IMR-90 (cell line): ENCODE data around the gene COLEC11. TPM values are rescaled to one million over a fixed set of nuclear protein-coding genes. Genes with fewer than 3 reads are reported as not detected.
A peak's percentile ranks its signal among the peaks of the same experiment; 100 is the strongest.

ENCODE experiments used
- ATAC-seq: fragments of 200-7000 bp; cut with Tn5 transposase; 2 replicates; pipeline ENCODE4 v1.9.1; 2020; ENCODE audit warnings: low read depth, mild to moderate bottlenecking, moderate library complexity
- BruUV-seq: library from RNA; stranded (reverse); fragments of 400-500 nt; replicated peaks from 2 replicates; lab custom pipeline; 2021; lab: Mats Ljungman, UMichigan
- CTCF ChIA-PET: fragments of 300-600 bp; formaldehyde crosslinking; extraction: SDS; loops from one replicate; lab custom pipeline; 2021; ENCODE audit warnings: antibody characterized with exemption; lab: Yijun Ruan, JAX
- POLR2A ChIA-PET: fragments of 300-600 bp; sonication (Branson Sonifier 250); formaldehyde crosslinking; loops from one replicate; lab custom pipeline; 2022; ENCODE audit warnings: antibody characterized with exemption; ENCODE audit not compliant: unreplicated experiment; lab: Charles Lee
- DNase-seq: peaks from one replicate; pipeline ENCODE4 v3.0.0; 2013
- H2AFZ ChIP-seq: replicated peaks from 2 replicates; pipeline ENCODE3; 2013; ENCODE audit warnings: low read length, mild to moderate bottlenecking; ENCODE audit not compliant: poor library complexity
- H2AK5ac ChIP-seq: 2 replicates; pipeline ENCODE4 v1.6.1; 2013; ENCODE audit warnings: low read depth, low read length, inconsistent platforms
- H2AK9ac ChIP-seq: replicated peaks from 2 replicates; pipeline ENCODE3; 2013; ENCODE audit warnings: mild to moderate bottlenecking, low read depth, low read length, moderate library complexity; ENCODE audit not compliant: poor library complexity
- H2BK120ac ChIP-seq: 2 replicates; pipeline ENCODE4 v1.6.1; 2013; ENCODE audit warnings: low read depth, low read length, inconsistent platforms
- H2BK15ac ChIP-seq: 3 replicates; pipeline ENCODE4 v1.6.1; 2013; ENCODE audit warnings: low read depth, low read length, inconsistent platforms
- H2BK20ac ChIP-seq: 2 replicates; pipeline ENCODE4 v1.6.1; 2013; ENCODE audit warnings: low read depth, mild to moderate bottlenecking, inconsistent platforms, low read length, moderate library complexity
- H2BK5ac ChIP-seq: 2 replicates; pipeline ENCODE4 v1.6.1; 2013; ENCODE audit warnings: mild to moderate bottlenecking, low read depth, low read length, inconsistent platforms; ENCODE audit not compliant: poor library complexity, severe bottlenecking
- H3K14ac ChIP-seq: replicated peaks from 2 replicates; pipeline ENCODE4 v1.6.1; 2013; ENCODE audit warnings: low read depth, low read length, inconsistent platforms
- H3K18ac ChIP-seq: 2 replicates; pipeline ENCODE4 v1.6.1; 2013; ENCODE audit warnings: low read depth, low read length, control low read depth
- H3K23ac ChIP-seq: 2 replicates; pipeline ENCODE4 v1.6.1; 2013; ENCODE audit warnings: low read depth, low read length, inconsistent platforms
- H3K27ac ChIP-seq: 2 replicates; pipeline ENCODE4 v1.5.1; 2013; ENCODE audit warnings: mild to moderate bottlenecking, control low read depth, low read length; ENCODE audit not compliant: insufficient read depth
- H3K27me3 ChIP-seq: 2 replicates; pipeline ENCODE4 v1.6.1; 2013; ENCODE audit warnings: low read length; ENCODE audit not compliant: control insufficient read depth, insufficient read depth
- H3K36me3 ChIP-seq: 2 replicates; pipeline ENCODE4 v1.6.1; 2013; ENCODE audit warnings: low read length, mixed read lengths; ENCODE audit not compliant: control insufficient read depth, insufficient read depth
- H3K4ac ChIP-seq: 2 replicates; pipeline ENCODE4 v1.6.1; 2013; ENCODE audit warnings: low read depth, low read length, inconsistent platforms
- H3K4me1 ChIP-seq: 2 replicates; pipeline ENCODE4 v1.6.1; 2013; ENCODE audit warnings: low read length, mixed read lengths; ENCODE audit not compliant: control insufficient read depth, insufficient read depth
- H3K4me2 ChIP-seq: 2 replicates; pipeline ENCODE4 v1.6.1; 2013; ENCODE audit warnings: low read depth, mild to moderate bottlenecking, control low read depth, low read length, moderate library complexity
- H3K4me3 ChIP-seq: 2 replicates; pipeline ENCODE4 v1.5.1; 2013; ENCODE audit warnings: low read depth, mild to moderate bottlenecking, control low read depth, low read length, moderate library complexity; ENCODE audit not compliant: insufficient read depth
- H3K56ac ChIP-seq: 2 replicates; pipeline ENCODE4 v1.6.1; 2013; ENCODE audit warnings: low read length, inconsistent platforms; ENCODE audit not compliant: insufficient read depth; ENCODE audit errors: extremely low read depth
- H3K79me1 ChIP-seq, 2 experiments: 2 replicates each; pipeline ENCODE4 v1.6.1; 2013; ENCODE audit warnings: low read length in 2 of 2, inconsistent platforms in 1 of 2, low read depth in 1 of 2
- H3K9ac ChIP-seq: 2 replicates; pipeline ENCODE4 v1.6.1; 2013; ENCODE audit warnings: low read depth, low read length, control low read depth
- H3K9me1 ChIP-seq: 2 replicates; pipeline ENCODE4 v1.6.1; 2013; ENCODE audit warnings: low read length, inconsistent platforms; ENCODE audit not compliant: insufficient read depth
- H3K9me3 ChIP-seq: 2 replicates; pipeline ENCODE4 v1.6.1; 2013; ENCODE audit warnings: low read length; ENCODE audit not compliant: control insufficient read depth, insufficient read depth
- H4K20me1 ChIP-seq: 2 replicates; pipeline ENCODE4 v1.6.1; 2013; ENCODE audit warnings: low read length, inconsistent platforms; ENCODE audit not compliant: insufficient read depth
- H4K5ac ChIP-seq: 2 replicates; pipeline ENCODE4 v1.6.1; 2013; ENCODE audit warnings: mild to moderate bottlenecking, low read depth, low read length, control low read depth
- H4K8ac ChIP-seq, 2 experiments: 2 replicates each; pipeline ENCODE4 v1.6.1; 2013; ENCODE audit warnings: low read depth in 2 of 2, low read length in 2 of 2, control low read depth in 1 of 2, inconsistent platforms in 1 of 2
- H4K91ac ChIP-seq: 2 replicates; pipeline ENCODE4 v1.6.1; 2013; ENCODE audit warnings: low read depth, low read length, inconsistent platforms; ENCODE audit not compliant: insufficient read depth
- BHLHE40 ChIP-seq: fragments of 150-350 bp; IDR thresholded peaks from 2 replicates; pipeline ENCODE4 v1.6.1; 2016; ENCODE audit warnings: mild to moderate bottlenecking, low read depth, low read length
- CHD1 ChIP-seq: IDR thresholded peaks from 2 replicates; pipeline ENCODE4 v1.6.1; 2012; ENCODE audit warnings: low read depth, low read length, improper control_type of control experiment
- CTCF ChIP-seq: conservative IDR thresholded peaks from 2 replicates; pipeline ENCODE4 v1.5.1; 2012; ENCODE audit warnings: mild to moderate bottlenecking, low read depth, low read length, improper control_type of control experiment
- FOS ChIP-seq: fragments of 150-350 bp; IDR thresholded peaks from 2 replicates; pipeline ENCODE4 v1.6.1; 2016; ENCODE audit warnings: low read depth, low read length
- MXI1 ChIP-seq: IDR thresholded peaks from 2 replicates; pipeline ENCODE4 v1.6.1; 2012; ENCODE audit warnings: low read depth, mild to moderate bottlenecking, low read length, moderate library complexity, borderline replicate concordance
- POLR2A ChIP-seq: IDR thresholded peaks from 2 replicates; pipeline ENCODE4 v1.6.1; 2012; ENCODE audit warnings: mild to moderate bottlenecking, low read depth, low read length
- RCOR1 ChIP-seq: IDR thresholded peaks from 2 replicates; pipeline ENCODE4 v1.6.1; 2012; ENCODE audit warnings: mild to moderate bottlenecking, low read length, improper control_type of control experiment; ENCODE audit not compliant: insufficient replicate concordance
- RFX5 ChIP-seq: IDR thresholded peaks from 2 replicates; pipeline ENCODE4 v1.8.0; 2012; ENCODE audit warnings: low read depth, mild to moderate bottlenecking, low read length, moderate library complexity
- WGBS, 2 experiments: methylation state at CpG; one replicate each; pipeline versions ENCODE4 v1.1.5 to v1.1.7; 2013; ENCODE audit warnings: missing lambda C conversion rate in 2 of 2; ENCODE audit not compliant: insufficient read length in 1 of 2; ENCODE audit errors: extremely low coverage in 2 of 2; 5-methylcytosine and 5-hydroxymethylcytosine counted together
- dilution Hi-C: fragments of 300-500 bp; cut with HindIII; formaldehyde crosslinking; loops from one replicate; pipeline ENCODE4 v1.14.3; 2018; ENCODE audit warnings: low sequenced_read_pairs; ENCODE audit not compliant: unreplicated experiment
- in situ Hi-C: fragments of 300-500 bp; cut with MboI; formaldehyde crosslinking; loops from 3 replicates; pipeline ENCODE4 v1.14.3; 2019; ENCODE audit warnings: low sequenced_read_pairs, inconsistent platforms, mixed read lengths
- intact Hi-C: fragments of 100-400 bp; cut with micrococcal nuclease; formaldehyde crosslinking; loops from 2 replicates; pipeline ENCODE4 v1.10.0; 2022
- polyA plus RNA-seq, 3 experiments: library from polyadenylated mRNA; depleted of rRNA; stranded (reverse); fragments of >200 nt; gene quantifications; 2 replicates each; pipeline ENCODE4 v1.2.3, GENCODE V29; 2012; ENCODE audit warnings: low replicate concordance in 1 of 3
- total RNA-seq: library from RNA; depleted of rRNA; stranded (reverse); fragments of >200 nt; gene quantifications from 2 replicates; pipeline ENCODE4 v1.2.3, GENCODE V29; 2012
- TF ChIP-seq, protein P1 (sequence below): fragments of 150-350 bp; IDR thresholded peaks from 2 replicates; pipeline ENCODE4 v1.6.1; 2017; ENCODE audit warnings: mild to moderate bottlenecking, antibody characterized with exemption, low read length, low read depth
- TF ChIP-seq, protein P2 (sequence below): fragments of 150-350 bp; IDR thresholded peaks from 2 replicates; pipeline ENCODE4 v1.6.1; 2016; ENCODE audit warnings: low read depth, mild to moderate bottlenecking, low read length, moderate library complexity, borderline replicate concordance

COLEC11 gene
- total and polyA plus RNA-seq, 2 of the 4 experiments (the other 2 are of a cell fraction), result under 0.01 to 0.24 TPM

GRCh38 chr2:3659447-3660432 is 64.8 kb downstream of the COLEC11 start:
- Histone ChIP-seq H3K9me3 (no peaks in the 10 kb centered on the region), H2AK5ac (no peak overlapping the region), H3K4me1 (peaks cover 10% of the 10 kb centered on the region; the same call in 1 of the 2 replicates), H3K27me3 (no peaks in the 10 kb centered on the region), H3K4me3 (no peak overlapping the region), H3K56ac (no peak overlapping the region), H3K4ac (no peak overlapping the region; the same call in 1 of the 2 replicates), H4K8ac (peak overlapping the region in 1 of 2 experiments; percentile 28; a peak in 1 of 4 replicates), H2BK15ac (no peak overlapping the region), H2BK5ac (no peak overlapping the region), H2AK9ac (peak overlapping the region; percentile 34), H3K4me2 (no peak overlapping the region), H3K27ac (peak overlapping the region; percentile 51; the same call in 1 of the 2 replicates), H2AFZ (peak overlapping the region; percentile 77), H3K36me3 (no peaks in the 10 kb centered on the region), H2BK120ac (peak overlapping the region; percentile 6; the same call in 1 of the 2 replicates), H3K9me1 (no peaks in the 10 kb centered on the region), H3K9ac (no peak overlapping the region; the same call in 1 of the 2 replicates), H4K91ac (no peak overlapping the region), H3K18ac (peak overlapping the region; percentile 27; the same call in 1 of the 2 replicates), H4K20me1 (no peaks in the 10 kb centered on the region), H2BK20ac (no peak overlapping the region), H3K23ac (no peak overlapping the region), H3K14ac (no peak overlapping the region), H4K5ac (peak overlapping the region; percentile 30; the same call in 1 of the 2 replicates), H3K79me1 (no peaks in the 10 kb centered on the region)
- intact Hi-C loops (no loop called here), in situ Hi-C loops (loop anchor here (25.0 kb wide), 1 partner anchor 1797 kb away; no protein-coding TSS in a partner anchor), dilution Hi-C loops (no loop called here)
- TF ChIP-seq FOS (no peak), MXI1 (no peak), CTCF (no peak), RFX5 (no peak), CHD1 (no peak), POLR2A (no peak), RCOR1 (no peak), BHLHE40 (no peak)
- TF ChIP-seq, protein P1, sequence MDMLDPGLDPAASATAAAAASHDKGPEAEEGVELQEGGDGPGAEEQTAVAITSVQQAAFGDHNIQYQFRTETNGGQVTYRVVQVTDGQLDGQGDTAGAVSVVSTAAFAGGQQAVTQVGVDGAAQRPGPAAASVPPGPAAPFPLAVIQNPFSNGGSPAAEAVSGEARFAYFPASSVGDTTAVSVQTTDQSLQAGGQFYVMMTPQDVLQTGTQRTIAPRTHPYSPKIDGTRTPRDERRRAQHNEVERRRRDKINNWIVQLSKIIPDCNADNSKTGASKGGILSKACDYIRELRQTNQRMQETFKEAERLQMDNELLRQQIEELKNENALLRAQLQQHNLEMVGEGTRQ, result no peak
- TF ChIP-seq, protein P2, sequence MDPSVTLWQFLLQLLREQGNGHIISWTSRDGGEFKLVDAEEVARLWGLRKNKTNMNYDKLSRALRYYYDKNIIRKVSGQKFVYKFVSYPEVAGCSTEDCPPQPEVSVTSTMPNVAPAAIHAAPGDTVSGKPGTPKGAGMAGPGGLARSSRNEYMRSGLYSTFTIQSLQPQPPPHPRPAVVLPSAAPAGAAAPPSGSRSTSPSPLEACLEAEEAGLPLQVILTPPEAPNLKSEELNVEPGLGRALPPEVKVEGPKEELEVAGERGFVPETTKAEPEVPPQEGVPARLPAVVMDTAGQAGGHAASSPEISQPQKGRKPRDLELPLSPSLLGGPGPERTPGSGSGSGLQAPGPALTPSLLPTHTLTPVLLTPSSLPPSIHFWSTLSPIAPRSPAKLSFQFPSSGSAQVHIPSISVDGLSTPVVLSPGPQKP, result no peak
- WGBS, 2 experiments, result 39% methylated on average over 11 of the region's 26 CpGs; no CpG with 5 or more reads in 1 of the 2 experiments
- ChIA-PET POLR2A (no interaction called here), CTCF (no interaction called here)
- ATAC-seq, result peak; percentile 85
- DNase-seq, result peak; percentile 38
- BruUV-seq, result no TSS peak
